Lung (tissue), 12 donors: ENCODE results near the gene C19orf47. TPM values are rescaled to one million over a fixed set of nuclear protein-coding genes. Genes with fewer than 3 reads are reported as not detected.

Source experiments
- ATAC-seq: fragments of 200-7000 bp; cut with Tn5 transposase; one replicate; pipeline ENCODE4 v1.9.1; 2020; ENCODE audit warnings: moderate number of reproducible peaks; ENCODE audit not compliant: insufficient read depth, low FRiP score
- DNase-seq, 3 donors: peaks; one replicate each; pipeline ENCODE4 v3.0.0-alpha.2; 2013 to 2017
- H3K27ac ChIP-seq, 2 donors: one replicate each; pipeline ENCODE4 v1.5.1; 2013; ENCODE audit warnings: mild to moderate bottlenecking in 2 of 2, moderate library complexity in 2 of 2, control low read depth in 1 of 2, inconsistent platforms in 1 of 2, low read depth in 1 of 2, low read length in 1 of 2
- H3K27me3 ChIP-seq, 3 donors: one replicate each; pipeline ENCODE4 v1.5.1; 2013; ENCODE audit warnings: low read length in 2 of 3; ENCODE audit not compliant: control insufficient read depth in 3 of 3, insufficient read depth in 3 of 3
- H3K36me3 ChIP-seq, 4 donors: one replicate each; pipeline ENCODE4 v1.5.1; 2013; ENCODE audit warnings: low read length in 4 of 4, mild to moderate bottlenecking in 1 of 4, moderate library complexity in 1 of 4; ENCODE audit not compliant: control insufficient read depth in 4 of 4, insufficient read depth in 4 of 4
- H3K4me1 ChIP-seq, 5 donors: one replicate each; pipeline ENCODE4 v1.5.1; 2013; ENCODE audit warnings: low read length in 5 of 5, mild to moderate bottlenecking in 2 of 5, moderate library complexity in 1 of 5; ENCODE audit not compliant: control insufficient read depth in 5 of 5, insufficient read depth in 5 of 5
- H3K4me3 ChIP-seq: one replicate; pipeline ENCODE4 v1.5.1; 2013; ENCODE audit warnings: mild to moderate bottlenecking, control low read depth, moderate library complexity
- H3K9ac ChIP-seq, 2 donors: one replicate each; pipeline ENCODE4 v1.5.1; 2013; ENCODE audit warnings: low read length in 2 of 2, control low read depth in 1 of 2; ENCODE audit not compliant: insufficient read depth in 1 of 2
- H3K9me3 ChIP-seq, 4 donors: one replicate each; pipeline ENCODE4 v1.5.1; 2013; ENCODE audit warnings: low read length in 3 of 4, mild to moderate bottlenecking in 1 of 4, moderate library complexity in 1 of 4; ENCODE audit not compliant: control insufficient read depth in 4 of 4, insufficient read depth in 3 of 4
- CTCF ChIP-seq: IDR thresholded peaks from 2 replicates; pipeline ENCODE4 v1.5.1; 2012; ENCODE audit warnings: mild to moderate bottlenecking; ENCODE audit errors: control extremely low read depth, extremely low read depth
- WGBS, 2 donors: extraction: QIAGEN DNeasy Blood & Tissue Kit; methylation state at CpG; one replicate each; pipeline ENCODE4 v1.1.7; 2013; 5-methylcytosine and 5-hydroxymethylcytosine counted together
- polyA plus RNA-seq, 2 donors: library from polyadenylated mRNA; stranded (reverse); fragments of 200-250 nt; gene quantifications; one replicate each; pipeline ENCODE4 v1.2.1, GENCODE V29; 2013
- total RNA-seq, 2 donors: library from RNA; depleted of rRNA in 1 of 2; stranded (reverse); fragments of >200 nt in 1 of 2; gene quantifications; one replicate each; pipeline ENCODE4 v1.2.1, GENCODE V29; 2014 to 2021
- donor health status: control.
- donor health status: control.
- donor health status: Bipolar disorder and iron deficiency.
- donor health status: healthy.
- donor health status: DM: yes; HTN: yes; CAD: no.

The C19orf47 gene
- total and polyA plus RNA-seq, 4 donors = 9.8 to 26.3 (median 14.9) TPM

DNA sequence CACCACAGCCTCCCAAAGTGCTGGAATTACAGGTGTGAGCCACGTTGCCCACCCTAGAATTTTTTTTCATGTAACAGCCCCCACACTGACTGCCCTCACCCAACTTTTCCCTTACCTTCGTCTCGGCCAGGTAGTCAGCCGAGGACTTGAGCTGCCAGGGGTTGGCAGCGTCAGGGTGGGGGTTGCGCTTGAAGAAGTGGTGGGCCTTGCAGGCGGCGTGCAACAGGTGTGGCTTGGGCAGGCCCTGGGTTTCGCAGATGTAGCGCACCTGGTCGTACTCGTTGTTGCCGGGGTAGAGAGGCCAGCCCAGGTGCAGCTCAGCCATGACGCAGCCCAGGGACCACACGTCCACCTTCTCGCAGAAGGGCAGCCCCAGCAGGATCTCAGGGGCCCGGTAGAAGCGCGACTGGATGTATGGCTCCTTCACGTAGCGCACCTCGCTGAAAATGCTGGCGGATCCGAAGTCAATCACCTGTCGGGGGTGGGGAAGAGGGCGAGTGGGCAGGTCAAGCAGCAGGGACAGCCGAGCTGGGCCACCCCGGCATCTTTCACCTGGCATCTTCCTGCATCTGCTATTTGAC is 35.6 kb upstream of the C19orf47 start:
- H3K36me3 ChIP-seq = peaks cover 0 to 19% (median 1%) of the 10 kb centered on the region in 4 donors
- no peak overlapping the region for H3K9ac ChIP-seq
- DNase-seq (no peak), ATAC-seq (no peak)
- no peaks in the 10 kb centered on the region for H3K9me3 ChIP-seq
- TF ChIP-seq CTCF = no peak
- no peak overlapping the region for H3K27ac ChIP-seq
- WGBS, 2 donors = 86 to 91% methylated on average over 28 of the region's 28 CpGs
- H3K27me3 ChIP-seq = no peaks in the 10 kb centered on the region
- no peak overlapping the region for H3K4me3 ChIP-seq
- no peaks in the 10 kb centered on the region for H3K4me1 ChIP-seq

DNA sequence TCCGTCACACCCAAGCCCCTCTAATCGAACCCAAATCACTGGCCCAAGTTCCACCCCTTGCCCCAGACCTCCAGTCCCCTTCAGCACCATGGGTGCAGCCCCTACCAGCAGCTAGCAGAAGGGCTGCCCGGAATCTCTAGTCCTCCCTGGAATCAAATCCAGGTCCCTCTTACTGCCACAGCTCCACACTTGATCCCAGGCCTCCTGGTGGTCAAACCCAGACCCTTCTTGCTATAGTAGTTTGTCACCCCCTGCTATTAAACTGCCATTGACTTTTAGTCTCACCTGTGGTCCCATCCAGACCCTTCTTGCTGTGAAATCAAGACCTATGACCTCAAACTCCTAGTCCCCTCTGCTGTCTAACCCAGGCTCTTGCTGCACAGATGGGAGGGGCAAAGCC is 33.1 kb upstream of the C19orf47 start:
- Histone ChIP-seq H3K4me1 (no peaks in the 10 kb centered on the region), H3K27ac (no peak overlapping the region), H3K9ac (no peak overlapping the region), H3K9me3 (no peaks in the 10 kb centered on the region), H3K4me3 (no peak overlapping the region), H3K27me3 (no peaks in the 10 kb centered on the region), H3K36me3 (peaks cover 0 to 40% (median 8%) of the 10 kb centered on the region in 4 donors)
- no peak for ATAC-seq
- no peak for TF ChIP-seq CTCF
- DNase-seq = no peak
- WGBS, 2 donors = 62 to 81% methylated on average over 3 of the region's 3 CpGs

GRCh38 chr19:40380199-40381037 is 32.2 kb upstream of the C19orf47 start:
- no peak for ATAC-seq
- H3K4me3 ChIP-seq = no peak overlapping the region
- H3K9me3 ChIP-seq = no peaks in the 10 kb centered on the region
- no peak for DNase-seq
- 89 to 93% methylated on average over 37 of the region's 37 CpGs for WGBS, 2 donors
- no peak overlapping the region for H3K27ac ChIP-seq
- peaks cover 0 to 41% (median 9%) of the 10 kb centered on the region in 4 donors for H3K36me3 ChIP-seq
- no peaks in the 10 kb centered on the region for H3K4me1 ChIP-seq
- no peak overlapping the region for H3K9ac ChIP-seq
- no peak for TF ChIP-seq CTCF
- no peaks in the 10 kb centered on the region for H3K27me3 ChIP-seq
